ENCODE data around the gene ARL8A. TPM values are rescaled to one million over a fixed set of nuclear protein-coding genes. Genes with fewer than 3 reads are reported as not detected.
A peak's percentile ranks its signal among the peaks of the same experiment; 100 is the strongest.
"Not testable (repeated sequence)": the region's sequence is repeated elsewhere in the genome, so short reads cannot be mapped to it uniquely, and the experiment has no call there.

The ARL8A gene
- total and polyA plus RNA-seq, 2 experiments from 2014 or later, result 32.7 to 56.0 TPM

DNA sequence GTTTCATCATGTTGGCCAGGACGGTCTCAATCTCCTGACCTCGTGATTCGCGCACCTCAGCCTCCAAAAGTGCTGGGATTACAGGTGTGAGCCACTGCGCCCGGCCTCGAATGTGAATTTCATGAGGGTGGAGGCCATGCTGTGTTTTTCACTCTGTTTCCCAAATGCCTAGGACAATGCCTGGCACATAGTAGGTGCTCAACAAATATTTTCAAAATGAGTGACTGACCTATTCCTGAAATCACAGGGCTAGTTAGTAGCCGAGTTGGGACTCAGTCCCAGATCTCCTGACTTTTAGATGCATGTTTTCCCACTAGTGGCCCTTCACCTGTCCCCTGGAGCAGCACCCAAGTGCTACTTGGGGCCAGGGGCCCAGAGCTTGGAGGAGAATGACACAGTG is 28.2 kb downstream of the ARL8A start:
- Histone ChIP-seq H3K4me1 (ENCODE audit: insufficient read depth) (peaks cover 32% of the 10 kb centered on the region), H3K4me2 (no peak overlapping the region), H3K9me3 (ENCODE audit: low read depth) (no peaks in the 10 kb centered on the region), H3K27me3 (no peaks in the 10 kb centered on the region), H2AFZ (no peak overlapping the region), H3K9me2 (replicated peaks; ENCODE audit: insufficient read depth) (no peaks in the 10 kb centered on the region), H3K36me3 (replicated peaks; ENCODE audit: insufficient read depth, low read depth) (no peaks in the 10 kb centered on the region), H3K79me2 (peaks cover 4% of the 10 kb centered on the region), H4K20me1 (ENCODE audit: insufficient read depth, poor library complexity, severe bottlenecking) (no peaks in the 10 kb centered on the region), H3K4me3 (no peak overlapping the region), H3K27ac (no peak overlapping the region)
- TF ChIP-seq, protein P1, sequence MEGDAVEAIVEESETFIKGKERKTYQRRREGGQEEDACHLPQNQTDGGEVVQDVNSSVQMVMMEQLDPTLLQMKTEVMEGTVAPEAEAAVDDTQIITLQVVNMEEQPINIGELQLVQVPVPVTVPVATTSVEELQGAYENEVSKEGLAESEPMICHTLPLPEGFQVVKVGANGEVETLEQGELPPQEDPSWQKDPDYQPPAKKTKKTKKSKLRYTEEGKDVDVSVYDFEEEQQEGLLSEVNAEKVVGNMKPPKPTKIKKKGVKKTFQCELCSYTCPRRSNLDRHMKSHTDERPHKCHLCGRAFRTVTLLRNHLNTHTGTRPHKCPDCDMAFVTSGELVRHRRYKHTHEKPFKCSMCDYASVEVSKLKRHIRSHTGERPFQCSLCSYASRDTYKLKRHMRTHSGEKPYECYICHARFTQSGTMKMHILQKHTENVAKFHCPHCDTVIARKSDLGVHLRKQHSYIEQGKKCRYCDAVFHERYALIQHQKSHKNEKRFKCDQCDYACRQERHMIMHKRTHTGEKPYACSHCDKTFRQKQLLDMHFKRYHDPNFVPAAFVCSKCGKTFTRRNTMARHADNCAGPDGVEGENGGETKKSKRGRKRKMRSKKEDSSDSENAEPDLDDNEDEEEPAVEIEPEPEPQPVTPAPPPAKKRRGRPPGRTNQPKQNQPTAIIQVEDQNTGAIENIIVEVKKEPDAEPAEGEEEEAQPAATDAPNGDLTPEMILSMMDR (IDR thresholded peaks at IDR 0.05; ENCODE audit: poor library complexity), result no peak
- TF ChIP-seq EZH2 (IDR thresholded peaks at IDR 0.05; ENCODE audit: borderline replicate concordance), result no peak
- TF ChIP-seq EZH2phosphoT487 (IDR thresholded peaks at IDR 0.05; ENCODE audit: low read depth, severe bottlenecking, unreplicated experiment), result no peak
- DNase-seq (ENCODE audit: low spot score), result no peak
- WGBS (ENCODE audit: low lambda C conversion rate, missing lambda C conversion rate), result 96% methylated on average over 8 of the region's 8 CpGs

- peak; percentile 57 for DNase-seq (ENCODE audit: low spot score)
- Histone ChIP-seq H3K4me1 (ENCODE audit: insufficient read depth) (peaks cover 32% of the 10 kb centered on the region), H3K79me2 (peaks cover 4% of the 10 kb centered on the region), H3K4me2 (peak overlapping the region; percentile 31), H3K4me3 (no peak overlapping the region), H2AFZ (no peak overlapping the region), H3K27me3 (no peaks in the 10 kb centered on the region), H3K9me2 (replicated peaks; ENCODE audit: insufficient read depth) (no peaks in the 10 kb centered on the region), H3K9me3 (ENCODE audit: low read depth) (no peaks in the 10 kb centered on the region), H3K27ac (peak overlapping the region; percentile 93), H3K36me3 (replicated peaks; ENCODE audit: insufficient read depth, low read depth) (no peaks in the 10 kb centered on the region), H4K20me1 (ENCODE audit: insufficient read depth, poor library complexity, severe bottlenecking) (no peaks in the 10 kb centered on the region)
- 29% methylated on average over 2 of the region's 2 CpGs for WGBS (ENCODE audit: low lambda C conversion rate, missing lambda C conversion rate)
- TF ChIP-seq EZH2phosphoT487 (IDR thresholded peaks at IDR 0.05; ENCODE audit: low read depth, severe bottlenecking, unreplicated experiment) (no peak), EZH2 (IDR thresholded peaks at IDR 0.05; ENCODE audit: borderline replicate concordance) (no peak)
- TF ChIP-seq, protein P1 (IDR thresholded peaks at IDR 0.05; ENCODE audit: poor library complexity), result no peak
These were observed 30.7 kb downstream of the ARL8A start for GRCh38 chr1:202113690-202114300.

- DNase-seq (ENCODE audit: low spot score), result peak; percentile 67
- Histone ChIP-seq H3K36me3 (replicated peaks; ENCODE audit: insufficient read depth, low read depth) (no peaks in the 10 kb centered on the region), H3K9me3 (ENCODE audit: low read depth) (no peaks in the 10 kb centered on the region), H3K4me2 (peak overlapping the region; percentile 0), H4K20me1 (ENCODE audit: insufficient read depth, poor library complexity, severe bottlenecking) (no peaks in the 10 kb centered on the region), H3K27ac (peak overlapping the region; percentile 93), H2AFZ (no peak overlapping the region), H3K4me3 (no peak overlapping the region), H3K9me2 (replicated peaks; ENCODE audit: insufficient read depth) (no peaks in the 10 kb centered on the region), H3K4me1 (ENCODE audit: insufficient read depth) (peaks cover 32% of the 10 kb centered on the region), H3K79me2 (peaks cover 4% of the 10 kb centered on the region), H3K27me3 (no peaks in the 10 kb centered on the region)
- TF ChIP-seq EZH2 (IDR thresholded peaks at IDR 0.05; ENCODE audit: borderline replicate concordance), result no peak
- TF ChIP-seq, protein P1 (IDR thresholded peaks at IDR 0.05; ENCODE audit: poor library complexity), result no peak
- TF ChIP-seq EZH2phosphoT487 (IDR thresholded peaks at IDR 0.05; ENCODE audit: low read depth, severe bottlenecking, unreplicated experiment), result no peak
- 27% methylated on average over 5 of the region's 5 CpGs for WGBS (ENCODE audit: low lambda C conversion rate, missing lambda C conversion rate)
These were observed 31.5 kb downstream of the ARL8A start for GRCh38 chr1:202112859-202113689.

DNA sequence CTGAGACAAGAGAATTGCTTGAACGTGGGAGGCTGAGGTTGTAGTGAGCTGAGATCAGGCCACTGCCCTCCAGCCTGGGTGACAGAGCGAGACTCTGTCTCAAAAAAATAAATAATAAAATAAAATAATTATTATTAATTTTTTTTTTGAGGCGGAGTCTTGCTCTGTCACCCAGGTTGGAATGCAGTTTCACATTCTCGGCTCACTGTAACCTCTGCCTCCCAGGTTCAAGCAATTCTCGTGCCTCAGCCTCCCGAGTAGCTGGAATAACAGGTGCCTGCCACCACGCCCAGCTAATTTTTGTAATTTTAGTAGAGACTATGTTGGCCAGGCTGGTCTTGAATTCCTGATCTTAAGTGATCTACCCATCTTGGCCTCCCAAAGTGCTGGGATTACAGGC is 32.9 kb downstream of the ARL8A start:
- not testable (repeated sequence) for H2AFZ ChIP-seq; H3K27me3 ChIP-seq; H4K20me1 ChIP-seq (ENCODE audit: insufficient read depth, poor library complexity, severe bottlenecking); H3K36me3 ChIP-seq (replicated peaks; ENCODE audit: insufficient read depth, low read depth); H3K4me2 ChIP-seq; DNase-seq (ENCODE audit: low spot score); H3K4me3 ChIP-seq; H3K9me2 ChIP-seq (replicated peaks; ENCODE audit: insufficient read depth); H3K27ac ChIP-seq; H3K9me3 ChIP-seq (ENCODE audit: low read depth); H3K79me2 ChIP-seq
- H3K4me1 ChIP-seq (ENCODE audit: insufficient read depth), result peaks cover 45% of the 10 kb centered on the region
- WGBS (ENCODE audit: low lambda C conversion rate, missing lambda C conversion rate), result 89% methylated on average over 7 of the region's 7 CpGs

Data from hepatocyte (in vitro differentiated cells).